Stimulated activated CD4-positive, alpha-beta T cell treated with anti-CD3 and anti-CD28 coated beads, Interleukin-12 subunit alpha, Interleukin-12 subunit beta, amount 100 ng/mL, for 4 hours (primary cell): ENCODE results near the gene HERC4.

Experiments
- DNase-seq: peaks from one replicate; pipeline ENCODE4 v3.0.0-alpha.2; 2020

HERC4 gene, protein sequence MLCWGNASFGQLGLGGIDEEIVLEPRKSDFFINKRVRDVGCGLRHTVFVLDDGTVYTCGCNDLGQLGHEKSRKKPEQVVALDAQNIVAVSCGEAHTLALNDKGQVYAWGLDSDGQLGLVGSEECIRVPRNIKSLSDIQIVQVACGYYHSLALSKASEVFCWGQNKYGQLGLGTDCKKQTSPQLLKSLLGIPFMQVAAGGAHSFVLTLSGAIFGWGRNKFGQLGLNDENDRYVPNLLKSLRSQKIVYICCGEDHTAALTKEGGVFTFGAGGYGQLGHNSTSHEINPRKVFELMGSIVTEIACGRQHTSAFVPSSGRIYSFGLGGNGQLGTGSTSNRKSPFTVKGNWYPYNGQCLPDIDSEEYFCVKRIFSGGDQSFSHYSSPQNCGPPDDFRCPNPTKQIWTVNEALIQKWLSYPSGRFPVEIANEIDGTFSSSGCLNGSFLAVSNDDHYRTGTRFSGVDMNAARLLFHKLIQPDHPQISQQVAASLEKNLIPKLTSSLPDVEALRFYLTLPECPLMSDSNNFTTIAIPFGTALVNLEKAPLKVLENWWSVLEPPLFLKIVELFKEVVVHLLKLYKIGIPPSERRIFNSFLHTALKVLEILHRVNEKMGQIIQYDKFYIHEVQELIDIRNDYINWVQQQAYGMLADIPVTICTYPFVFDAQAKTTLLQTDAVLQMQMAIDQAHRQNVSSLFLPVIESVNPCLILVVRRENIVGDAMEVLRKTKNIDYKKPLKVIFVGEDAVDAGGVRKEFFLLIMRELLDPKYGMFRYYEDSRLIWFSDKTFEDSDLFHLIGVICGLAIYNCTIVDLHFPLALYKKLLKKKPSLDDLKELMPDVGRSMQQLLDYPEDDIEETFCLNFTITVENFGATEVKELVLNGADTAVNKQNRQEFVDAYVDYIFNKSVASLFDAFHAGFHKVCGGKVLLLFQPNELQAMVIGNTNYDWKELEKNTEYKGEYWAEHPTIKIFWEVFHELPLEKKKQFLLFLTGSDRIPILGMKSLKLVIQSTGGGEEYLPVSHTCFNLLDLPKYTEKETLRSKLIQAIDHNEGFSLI

DNA sequence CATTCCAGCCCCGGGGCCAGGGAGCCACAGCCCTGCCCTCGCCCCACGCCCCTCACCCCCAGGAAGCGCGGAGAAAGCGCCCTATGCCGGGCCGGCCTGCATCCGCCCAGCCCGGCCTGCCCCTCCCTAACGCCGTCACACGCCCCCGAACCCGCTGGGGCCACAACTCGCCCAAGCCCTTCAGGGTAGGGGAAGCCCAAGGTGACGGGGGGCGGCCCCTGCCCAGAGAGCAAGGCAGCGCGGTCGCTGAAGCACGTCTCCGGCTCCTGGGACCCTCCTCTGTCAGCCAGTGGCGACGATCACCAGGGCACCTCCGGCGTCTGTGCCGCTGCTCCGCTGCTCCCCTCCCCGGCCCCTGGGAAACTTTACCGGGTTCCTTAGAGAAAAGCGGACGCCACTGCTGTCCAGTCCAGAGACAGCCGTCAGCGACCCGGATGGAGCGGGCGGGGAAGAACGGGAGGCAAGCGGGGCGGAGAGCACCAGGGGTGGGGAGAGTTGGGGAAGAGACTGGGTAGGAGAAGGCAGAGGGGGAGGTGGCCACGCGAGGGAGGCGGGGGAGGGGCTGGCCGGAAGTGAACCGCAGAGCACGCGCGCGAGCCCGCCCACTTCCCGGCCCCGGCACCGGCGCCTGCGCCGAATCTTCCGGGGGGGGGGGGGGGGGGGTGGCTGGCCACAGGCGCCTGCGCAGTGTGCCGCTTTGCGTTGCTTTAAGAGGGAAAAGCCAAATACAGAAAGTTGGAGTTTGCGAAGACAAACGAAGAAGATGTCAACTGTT, at the start of gene HERC4:
TSS of gene HERC4 (minus strand) at position 509 of the 775 bp plus-strand sequence. CDS start 2,175 bp downstream, outside the sequence.
- DNase-seq: peak; percentile 90

DNA sequence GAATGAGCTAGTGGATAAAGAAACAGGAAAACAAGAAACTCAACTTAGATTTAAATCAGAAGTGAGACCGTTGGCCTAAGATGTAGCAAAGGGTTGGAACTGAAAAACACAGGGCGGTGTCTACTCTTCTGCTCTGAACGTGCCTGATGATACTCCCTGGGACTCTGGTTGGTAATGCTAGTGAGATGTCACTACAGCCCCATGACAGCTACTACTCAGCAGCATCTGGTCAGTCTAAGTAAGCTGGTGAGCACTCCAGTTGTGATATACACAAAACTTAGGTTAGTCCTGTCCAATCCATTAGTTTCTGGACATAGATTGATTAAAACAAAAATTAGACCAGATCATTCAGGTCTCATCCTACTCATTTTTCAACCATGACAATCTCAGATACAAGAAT, 49.6 kb upstream of the HERC4 start:
- no peak for DNase-seq

DNA sequence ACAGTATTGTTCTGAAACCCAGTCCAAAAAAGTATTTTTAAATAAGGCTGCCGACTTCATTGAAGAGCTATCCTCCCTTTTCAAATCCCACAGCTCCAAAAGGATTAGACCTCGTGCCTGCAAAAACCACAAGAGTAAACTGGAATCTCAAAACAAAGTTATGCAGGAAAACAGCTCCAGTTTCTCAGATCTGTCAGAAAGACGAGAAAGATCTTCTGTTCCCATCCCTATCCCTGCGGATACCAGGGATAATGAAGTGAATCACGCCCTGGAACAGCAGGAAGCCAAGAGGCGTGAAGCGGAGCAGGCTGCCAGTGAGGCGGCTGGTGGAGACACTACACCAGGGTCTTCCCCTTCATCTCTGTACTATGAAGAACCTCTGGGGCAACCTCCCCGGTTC, 46.8 kb upstream of the HERC4 start:
- DNase-seq: no peak

GRCh38 chr10:68121020-68121743, 46.1 kb upstream of the HERC4 start:
- no peak for DNase-seq

- no peak for DNase-seq
These were observed 43.6 kb upstream of the HERC4 start for GRCh38 chr10:68118657-68119056.

DNA sequence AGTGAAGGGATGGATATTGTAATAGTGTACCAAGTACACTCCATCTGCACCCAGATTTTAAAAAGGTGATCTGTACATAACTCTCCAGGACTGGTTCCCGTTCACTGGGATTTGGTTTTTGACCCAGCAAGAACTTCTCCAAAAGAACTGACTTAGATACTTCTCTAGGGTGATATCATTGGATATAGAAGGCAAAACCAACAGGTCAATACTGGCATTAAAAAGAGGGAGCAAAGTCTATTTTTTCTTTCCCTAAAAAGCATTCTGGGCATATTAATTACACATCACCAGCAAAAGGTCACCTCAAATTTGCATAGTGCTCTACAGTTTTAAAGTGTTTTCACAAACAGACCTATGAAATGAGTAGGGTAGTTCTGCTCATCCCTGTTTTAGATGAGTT, 37.8 kb upstream of the HERC4 start:
- no peak for DNase-seq

- DNase-seq: no peak
These were observed 36.5 kb upstream of the HERC4 start for GRCh38 chr10:68111584-68111983.

DNA sequence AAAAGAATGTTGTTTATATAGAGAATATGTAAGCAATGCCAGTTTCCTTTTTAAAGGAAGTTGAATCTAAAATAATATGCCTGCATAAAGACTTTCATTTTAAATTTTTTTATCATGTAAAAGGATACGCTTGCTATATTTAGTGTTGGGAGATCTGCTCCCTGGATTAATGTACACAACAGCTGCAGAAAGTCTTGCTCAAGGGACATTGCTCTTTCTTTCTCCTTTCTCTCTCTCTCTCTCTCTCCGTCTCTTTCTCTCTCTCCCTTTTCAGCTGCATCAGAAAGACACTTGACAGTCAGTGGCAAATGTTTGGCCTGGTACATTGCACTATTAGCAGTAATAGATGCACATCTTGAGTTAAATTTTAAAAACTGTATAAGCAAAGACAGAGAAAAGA, 34.9 kb upstream of the HERC4 start:
- DNase-seq: no peak

- DNase-seq: no peak
These were observed 34.2 kb upstream of the HERC4 start, which contains the start of gene MYPN for GRCh38 chr10:68109331-68109730. MYPN (plus strand) TSS chr10:68109488; CDS start chr10:68121439, 11,951 bp downstream.

DNA sequence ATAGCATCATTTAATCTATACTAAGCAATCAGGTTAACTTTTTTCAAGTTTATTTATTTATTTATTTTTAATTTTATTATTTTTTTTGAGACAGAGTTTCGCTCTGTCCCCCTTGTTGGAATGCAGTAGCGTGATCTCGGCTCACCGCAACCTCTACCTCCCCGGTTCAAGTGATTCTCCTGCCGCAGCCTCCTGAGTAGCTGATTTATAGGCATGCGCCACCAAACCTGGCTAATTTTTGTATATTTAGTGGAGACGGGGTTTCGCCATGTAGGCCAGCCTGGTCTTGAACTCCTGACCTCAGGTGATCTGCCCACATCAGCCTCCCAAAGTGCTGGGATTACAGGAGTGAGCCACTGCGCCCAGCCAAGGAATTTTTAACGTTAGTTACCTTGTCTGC, 33.6 kb upstream of the HERC4 start:
- no peak for DNase-seq

GRCh38 chr10:68108051-68108450, 33.0 kb upstream of the HERC4 start:
- no peak for DNase-seq

DNA sequence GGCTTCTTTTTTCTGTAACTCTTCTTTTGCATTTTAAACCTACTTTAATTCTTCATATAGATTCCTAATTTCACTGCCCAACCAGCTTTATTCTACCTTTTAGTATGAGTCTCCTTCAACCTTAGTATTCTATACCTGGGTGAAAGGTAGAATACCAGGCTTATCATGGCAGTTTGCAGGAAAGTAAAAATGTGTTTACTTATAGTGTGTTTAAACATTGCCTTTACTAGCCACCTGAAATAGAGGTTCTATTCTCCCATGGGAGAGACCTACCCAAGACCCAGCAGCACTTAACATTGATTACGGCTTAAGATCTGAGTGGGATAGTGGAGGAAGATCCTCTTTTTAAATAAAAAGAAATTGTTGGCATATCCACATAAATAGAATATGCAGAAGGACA, 32.6 kb upstream of the HERC4 start:
- DNase-seq: no peak

DNA sequence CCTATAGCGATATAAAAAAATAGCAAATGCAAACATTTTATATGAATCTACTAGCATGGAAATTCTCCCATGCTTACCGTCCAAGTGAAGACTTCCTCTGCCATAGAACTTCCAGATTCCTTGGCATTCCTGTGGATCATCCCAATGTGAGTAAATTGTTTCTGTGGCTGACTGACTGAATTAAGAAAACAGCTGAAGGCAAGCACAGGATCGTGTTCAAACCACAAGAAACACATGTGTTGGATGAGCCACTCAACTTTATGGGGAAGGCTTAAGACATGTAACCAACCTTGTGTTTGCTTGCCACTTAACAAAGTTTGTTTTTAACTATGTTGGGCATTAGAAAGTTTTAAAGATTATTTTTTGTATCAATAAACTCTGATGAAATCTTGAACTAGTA, 31.6 kb upstream of the HERC4 start:
- DNase-seq: no peak

DNA sequence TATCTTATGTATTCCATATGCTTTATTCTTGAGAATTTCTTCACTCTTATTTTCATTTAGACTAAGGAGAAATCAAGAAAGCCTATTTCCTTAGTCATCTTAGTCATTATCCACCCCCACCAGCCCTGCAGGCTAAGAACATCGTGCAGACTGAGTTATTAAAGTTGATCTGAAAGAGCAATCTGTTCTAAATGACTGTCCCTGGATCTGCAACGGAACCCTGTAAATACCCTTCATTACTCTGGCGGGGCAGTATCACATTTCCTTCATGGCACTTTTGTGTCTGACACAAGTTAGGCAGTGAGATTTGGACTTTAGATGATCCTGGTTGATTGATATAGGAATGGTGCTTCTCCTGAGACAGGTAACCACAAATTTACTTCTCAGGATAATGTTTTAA, 30.7 kb upstream of the HERC4 start:
- DNase-seq: no peak

DNA sequence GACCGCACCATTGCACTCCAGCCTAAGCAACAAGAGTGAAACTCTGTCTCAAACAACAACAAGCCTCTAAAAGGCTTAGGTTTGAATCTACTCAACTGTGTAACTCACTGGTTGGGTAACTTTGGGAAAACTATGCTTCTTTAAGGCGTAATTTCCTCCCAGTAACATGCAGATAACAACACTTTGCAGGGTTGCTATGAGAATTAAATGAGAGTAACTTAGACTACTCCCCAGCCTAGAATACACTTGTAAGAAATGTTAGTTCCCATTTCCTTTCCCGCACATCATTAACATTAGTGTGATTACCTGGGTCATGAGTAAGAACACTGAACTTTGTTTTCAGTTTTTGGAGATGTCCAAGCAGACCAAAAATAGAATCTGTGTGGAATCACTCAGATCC, 28.8 kb upstream of the HERC4 start:
- no peak for DNase-seq

DNA sequence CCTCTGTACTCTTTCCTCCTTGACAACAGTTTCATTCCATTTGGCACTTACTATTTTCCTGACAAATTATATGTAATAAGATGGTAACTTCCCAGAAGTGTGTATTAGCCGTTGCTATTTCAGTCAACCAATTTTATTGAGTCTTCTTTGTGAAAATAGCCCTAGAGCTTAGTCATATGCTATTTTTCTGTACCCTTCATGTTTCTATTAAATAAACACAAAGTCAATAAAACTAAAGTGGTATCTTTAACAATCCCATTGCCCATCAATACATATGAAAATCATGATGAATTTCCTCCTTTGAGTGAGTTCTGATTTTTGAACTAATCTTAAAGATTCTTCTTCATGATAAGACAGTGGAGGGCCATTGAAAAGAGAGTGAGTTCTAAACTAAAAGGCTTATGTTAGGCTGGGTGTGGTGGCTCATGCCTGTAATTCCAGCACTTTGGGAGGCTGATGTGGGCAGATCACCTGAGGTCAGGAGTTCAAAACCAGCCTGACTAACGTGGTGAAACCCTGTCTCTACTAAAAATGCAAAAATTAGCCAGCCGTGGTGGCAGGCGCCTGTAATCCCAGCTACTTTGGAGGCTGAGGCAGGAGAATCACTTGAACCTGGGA, 28.3 kb upstream of the HERC4 start:
- no peak for DNase-seq

GRCh38 chr10:68101066-68101465, 26.0 kb upstream of the HERC4 start:
- DNase-seq: no peak

DNA sequence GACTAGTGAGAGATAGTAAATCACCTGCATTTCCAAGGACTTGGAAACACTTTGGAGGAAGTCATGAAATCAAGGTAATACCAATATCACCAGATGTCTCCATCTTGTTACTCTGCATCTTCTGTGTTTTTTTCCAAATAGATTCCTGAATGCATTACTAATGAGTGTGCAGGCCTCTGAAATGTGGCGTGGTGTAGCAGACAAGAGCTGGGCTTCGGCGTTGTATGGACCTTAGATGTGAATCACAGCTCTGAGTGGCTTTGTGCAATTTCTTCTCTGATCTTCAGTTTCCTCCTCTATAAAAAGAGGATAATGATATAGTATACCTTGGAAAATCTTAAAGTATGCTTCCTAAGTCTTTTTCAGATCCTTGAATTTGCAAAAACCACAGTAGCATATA, 24.7 kb upstream of the HERC4 start:
- no peak for DNase-seq

DNA sequence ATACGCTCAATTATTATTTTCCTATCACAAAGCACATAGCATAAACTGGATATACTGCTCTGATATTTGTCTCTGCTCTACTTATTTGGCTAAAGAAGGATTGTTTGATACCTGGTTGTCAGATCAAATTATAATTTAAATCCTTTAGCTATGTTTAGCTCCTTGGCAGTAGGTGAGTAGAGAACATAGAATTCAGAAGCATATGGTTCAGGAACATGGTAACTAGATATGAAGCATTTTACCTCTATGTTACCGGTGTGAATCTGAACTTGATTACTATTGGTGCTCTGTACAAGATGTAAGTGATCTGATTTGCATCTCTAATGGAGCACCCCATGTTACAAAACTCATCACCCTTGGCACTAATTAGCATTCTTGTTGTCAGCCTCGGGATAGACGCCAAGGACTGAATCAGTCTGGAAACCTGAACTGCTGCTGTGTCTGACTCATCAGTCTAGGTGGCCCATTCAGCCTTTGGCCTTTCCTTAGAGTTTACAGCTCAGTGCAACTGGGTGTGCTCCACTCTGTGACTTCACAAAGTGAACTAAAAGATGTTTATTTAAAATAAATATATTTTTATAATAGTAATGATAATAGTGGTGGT, 21.9 kb upstream of the HERC4 start:
- no peak for DNase-seq

DNA sequence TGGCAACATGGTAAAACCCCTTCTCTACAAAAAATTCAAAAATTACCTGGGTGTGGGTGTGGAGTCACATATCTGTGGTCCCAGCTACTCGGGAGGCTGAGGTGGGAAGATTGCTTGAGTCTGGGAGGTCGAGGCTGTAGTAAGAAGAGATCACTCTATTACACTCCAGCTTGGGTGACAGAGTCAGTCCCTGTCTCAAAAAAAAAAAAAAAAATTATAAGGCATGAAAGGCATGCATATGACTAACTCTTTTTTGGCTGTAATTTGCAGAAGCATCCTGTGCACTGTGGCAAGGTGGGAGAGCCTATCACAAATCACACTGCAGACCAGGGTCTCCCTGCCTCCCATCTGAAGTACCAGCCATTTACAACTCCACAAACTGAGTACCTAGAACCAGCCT, 20.1 kb upstream of the HERC4 start:
- no peak for DNase-seq

DNA sequence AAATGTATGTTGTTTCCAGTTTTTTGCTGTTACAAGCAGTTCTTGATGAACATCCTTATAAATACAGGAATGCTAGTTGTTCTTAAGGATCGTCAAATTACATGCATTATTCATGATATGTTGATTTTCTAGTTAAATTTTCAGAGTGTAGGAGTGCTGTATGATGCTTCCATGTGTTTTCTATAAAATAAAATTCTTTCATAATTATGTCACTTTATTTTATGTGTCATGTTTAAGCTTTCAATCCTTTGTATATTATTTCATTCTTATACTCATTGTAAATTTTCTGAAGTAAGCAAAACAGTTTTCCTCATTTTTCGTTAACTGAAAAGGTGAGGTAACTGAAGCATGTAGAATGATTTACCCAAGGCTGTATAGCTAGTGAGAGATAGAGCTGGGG, 17.4 kb upstream of the HERC4 start:
- no peak for DNase-seq
